A549 treated with CORT108297 at 1 μM for 4 hours (cell line): Measurements from ENCODE around the gene KCNN3. TPM values are rescaled to one million over a fixed set of nuclear protein-coding genes. Genes with fewer than 3 reads are reported as not detected.

Source experiments
- total RNA-seq: library from RNA; stranded (reverse); fragments of 200-300 nt; extraction: Qiagen RNA extraction; gene quantifications from 5 replicates; pipeline ENCODE4 v1.2.3, GENCODE V29; 2022

Gene KCNN3
- total RNA-seq: 0.02 to 0.10 TPM (median 0.06 TPM) in 5 replicates

GRCh38 chr1:154870115-154870571 lies at the start of gene KCNN3:
Gene KCNN3, minus strand, starts transcription at chr1:154870281. Its CDS starts 317 bp downstream, at chr1:154869964.

Other genes starting within 250 kb of the KCNN3 start
- 39.3 to 49.1 TPM (median 42.6 TPM) in 5 replicates for gene PMVK, start 66.4 kb upstream of the KCNN3 start, total RNA-seq
- 13.5 to 16.4 TPM (median 15.2 TPM) in 5 replicates for gene PBXIP1, start 85.8 kb upstream of the KCNN3 start, total RNA-seq
- 20.7 to 25.5 TPM (median 24.0 TPM) in 5 replicates for gene PYGO2, start 91.5 kb upstream of the KCNN3 start, total RNA-seq
- gene SHC1, start 100.5 kb upstream of the KCNN3 start, total RNA-seq: 128 to 159 TPM (median 156 TPM) in 5 replicates
- 329 to 371 TPM (median 349 TPM) in 5 replicates for gene CKS1B, start 104.4 kb upstream of the KCNN3 start, total RNA-seq
- gene FLAD1, start 113.1 kb upstream of the KCNN3 start, total RNA-seq: 37.8 to 47.0 TPM (median 44.5 TPM) in 5 replicates
- gene LENEP, start 123.3 kb upstream of the KCNN3 start, total RNA-seq: not detected in 5 replicates
- 18.2 to 32.3 TPM (median 30.4 TPM) in 5 replicates for gene ZBTB7B, start 132.5 kb upstream of the KCNN3 start, total RNA-seq
- gene DCST2, start 163.5 kb upstream of the KCNN3 start, total RNA-seq: 0.35 to 0.57 TPM (median 0.46 TPM) in 5 replicates
- 0.07 to 0.08 TPM in 2 of 5 replicates, not detected in the others for gene DCST1, start 163.5 kb upstream of the KCNN3 start, total RNA-seq
- 52.7 to 90.3 TPM (median 81.7 TPM) in 5 replicates for gene ADAM15, start 181.0 kb upstream of the KCNN3 start, total RNA-seq
- gene EFNA4, start 193.5 kb upstream of the KCNN3 start, total RNA-seq: 7.4 to 9.9 TPM (median 8.7 TPM) in 5 replicates
- 3.4 to 5.1 TPM (median 4.7 TPM) in 5 replicates for gene EFNA3, start 208.6 kb upstream of the KCNN3 start, total RNA-seq